ENCODE measurements around the gene GRM1.

Gene GRM1

DNA sequence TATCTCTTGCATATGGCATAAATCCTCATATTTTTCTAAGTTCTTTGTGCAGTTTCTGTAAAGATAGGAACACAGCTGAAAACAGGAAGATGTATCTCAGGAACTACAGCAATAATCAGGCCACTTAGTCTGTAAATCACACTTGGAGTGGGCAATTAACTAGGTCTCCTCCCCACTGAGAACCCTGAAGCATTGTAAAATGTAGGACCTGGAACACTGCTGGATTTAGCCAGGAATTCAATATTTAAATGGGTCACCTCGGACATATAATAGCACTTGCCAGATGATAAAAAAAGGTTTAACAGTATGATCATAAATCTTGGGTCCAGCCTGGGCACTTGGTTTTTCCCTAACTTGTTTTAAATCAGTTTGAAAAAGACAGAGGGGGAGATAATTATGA is 155.0 kb downstream of the GRM1 start:
- ATAC-seq, result no peak
- TF ChIP-seq CSDC2 (CRISPR knock-in tag; IDR thresholded peaks at IDR 0.05) (no peak), GLIS3 (CRISPR knock-in tag; IDR thresholded peaks at IDR 0.05) (no peak), PPARA (CRISPR knock-in tag; IDR thresholded peaks at IDR 0.05; ENCODE audit: borderline replicate concordance) (no peak), POU6F1 (CRISPR knock-in tag; IDR thresholded peaks at IDR 0.05; ENCODE audit: borderline replicate concordance, low read depth) (no peak), ZC3H10 (CRISPR knock-in tag; IDR thresholded peaks at IDR 0.05) (no peak), SNAI2 (CRISPR knock-in tag; IDR thresholded peaks at IDR 0.05) (no peak)

GRCh38 chr6:146184701-146185100 is 155.8 kb downstream of the GRM1 start:
- TF ChIP-seq TSHZ2 (CRISPR knock-in tag; IDR thresholded peaks at IDR 0.05), result no peak
- TF ChIP-seq, protein P1, sequence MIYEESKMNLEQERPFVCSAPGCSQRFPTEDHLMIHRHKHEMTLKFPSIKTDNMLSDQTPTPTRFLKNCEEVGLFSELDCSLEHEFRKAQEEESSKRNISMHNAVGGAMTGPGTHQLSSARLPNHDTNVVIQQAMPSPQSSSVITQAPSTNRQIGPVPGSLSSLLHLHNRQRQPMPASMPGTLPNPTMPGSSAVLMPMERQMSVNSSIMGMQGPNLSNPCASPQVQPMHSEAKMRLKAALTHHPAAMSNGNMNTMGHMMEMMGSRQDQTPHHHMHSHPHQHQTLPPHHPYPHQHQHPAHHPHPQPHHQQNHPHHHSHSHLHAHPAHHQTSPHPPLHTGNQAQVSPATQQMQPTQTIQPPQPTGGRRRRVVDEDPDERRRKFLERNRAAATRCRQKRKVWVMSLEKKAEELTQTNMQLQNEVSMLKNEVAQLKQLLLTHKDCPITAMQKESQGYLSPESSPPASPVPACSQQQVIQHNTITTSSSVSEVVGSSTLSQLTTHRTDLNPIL (CRISPR knock-in tag; IDR thresholded peaks at IDR 0.05; ENCODE audit: low read depth), result no peak
- TF ChIP-seq RARB (CRISPR knock-in tag; IDR thresholded peaks at IDR 0.05), result no peak
- TF ChIP-seq ZNF70 (CRISPR knock-in tag; IDR thresholded peaks at IDR 0.05), result no peak
- no peak for TF ChIP-seq GLIS3 (CRISPR knock-in tag; IDR thresholded peaks at IDR 0.05)
- TF ChIP-seq ZNF565 (CRISPR knock-in tag; conservative IDR thresholded peaks at IDR 0.05; ENCODE audit: low read depth), result no peak
- no peak for ATAC-seq

DNA sequence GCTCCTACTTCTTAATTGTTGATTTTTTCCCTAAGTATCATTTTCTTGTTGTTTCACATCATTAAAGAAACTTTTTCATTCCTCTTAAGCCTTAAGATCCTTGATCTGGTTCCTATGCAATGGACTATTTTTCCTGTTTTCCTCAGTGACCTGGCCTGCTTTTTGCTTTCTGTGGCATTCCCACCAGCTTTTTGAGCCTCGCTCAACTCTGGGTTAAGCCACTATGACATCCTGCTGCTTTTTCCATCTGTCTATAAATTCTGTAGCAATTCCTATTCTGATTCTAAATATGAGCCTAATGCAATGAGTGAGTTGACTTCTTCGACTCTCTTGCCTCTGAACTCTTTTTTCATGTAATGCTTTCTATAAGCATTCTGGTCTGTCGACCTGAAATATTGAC is 160.3 kb downstream of the GRM1 start:
- ATAC-seq, result no peak

More for the DNA sequence above, 160.3 kb downstream of the GRM1 start:
- TF ChIP-seq ZNF70 (CRISPR knock-in tag; IDR thresholded peaks at IDR 0.05) (no peak), ZC3H10 (CRISPR knock-in tag; IDR thresholded peaks at IDR 0.05) (no peak), PPARA (CRISPR knock-in tag; IDR thresholded peaks at IDR 0.05; ENCODE audit: borderline replicate concordance) (no peak), SNAI2 (CRISPR knock-in tag; IDR thresholded peaks at IDR 0.05) (no peak), OSR1 (CRISPR knock-in tag; IDR thresholded peaks at IDR 0.05) (no peak), TSHZ2 (CRISPR knock-in tag; IDR thresholded peaks at IDR 0.05) (no peak), TCF4 (CRISPR knock-in tag; IDR thresholded peaks at IDR 0.05; ENCODE audit: borderline replicate concordance) (no peak), ESRRG (CRISPR knock-in tag; IDR thresholded peaks at IDR 0.05) (no peak), ISL1 (CRISPR knock-in tag; IDR thresholded peaks at IDR 0.05) (no peak), GLIS3 (CRISPR knock-in tag; IDR thresholded peaks at IDR 0.05) (no peak), RARB (CRISPR knock-in tag; IDR thresholded peaks at IDR 0.05) (no peak), POU6F1 (CRISPR knock-in tag; IDR thresholded peaks at IDR 0.05; ENCODE audit: borderline replicate concordance, low read depth) (no peak), ZFP30 (CRISPR knock-in tag; IDR thresholded peaks at IDR 0.05) (no peak), ZNF565 (CRISPR knock-in tag; conservative IDR thresholded peaks at IDR 0.05; ENCODE audit: low read depth) (no peak), CSDC2 (CRISPR knock-in tag; IDR thresholded peaks at IDR 0.05) (no peak), ZFP3 (CRISPR knock-in tag; IDR thresholded peaks at IDR 0.05) (no peak)
- TF ChIP-seq, protein P1 (CRISPR knock-in tag; IDR thresholded peaks at IDR 0.05; ENCODE audit: low read depth), result no peak
- TF ChIP-seq, protein P2, sequence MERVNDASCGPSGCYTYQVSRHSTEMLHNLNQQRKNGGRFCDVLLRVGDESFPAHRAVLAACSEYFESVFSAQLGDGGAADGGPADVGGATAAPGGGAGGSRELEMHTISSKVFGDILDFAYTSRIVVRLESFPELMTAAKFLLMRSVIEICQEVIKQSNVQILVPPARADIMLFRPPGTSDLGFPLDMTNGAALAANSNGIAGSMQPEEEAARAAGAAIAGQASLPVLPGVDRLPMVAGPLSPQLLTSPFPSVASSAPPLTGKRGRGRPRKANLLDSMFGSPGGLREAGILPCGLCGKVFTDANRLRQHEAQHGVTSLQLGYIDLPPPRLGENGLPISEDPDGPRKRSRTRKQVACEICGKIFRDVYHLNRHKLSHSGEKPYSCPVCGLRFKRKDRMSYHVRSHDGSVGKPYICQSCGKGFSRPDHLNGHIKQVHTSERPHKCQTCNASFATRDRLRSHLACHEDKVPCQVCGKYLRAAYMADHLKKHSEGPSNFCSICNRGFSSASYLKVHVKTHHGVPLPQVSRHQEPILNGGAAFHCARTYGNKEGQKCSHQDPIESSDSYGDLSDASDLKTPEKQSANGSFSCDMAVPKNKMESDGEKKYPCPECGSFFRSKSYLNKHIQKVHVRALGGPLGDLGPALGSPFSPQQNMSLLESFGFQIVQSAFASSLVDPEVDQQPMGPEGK (CRISPR knock-in tag; IDR thresholded peaks at IDR 0.05; ENCODE audit: borderline replicate concordance), result no peak

Data from SK-N-SH treated with all-trans-retinoic acid at 6 μM for 48 hours (cell line).